Measurements from ENCODE around the gene HBE1. TPM values are rescaled to one million over a fixed set of nuclear protein-coding genes. Genes with fewer than 3 reads are reported as not detected.
"Not testable (repeated sequence)": the region's sequence is repeated elsewhere in the genome, so short reads cannot be mapped to it uniquely, and the experiment has no call there.

HBE1 gene
- not detected for total RNA-seq (ENCODE audit: unreplicated experiment)
- long read RNA-seq, result 0 reads

DNA sequence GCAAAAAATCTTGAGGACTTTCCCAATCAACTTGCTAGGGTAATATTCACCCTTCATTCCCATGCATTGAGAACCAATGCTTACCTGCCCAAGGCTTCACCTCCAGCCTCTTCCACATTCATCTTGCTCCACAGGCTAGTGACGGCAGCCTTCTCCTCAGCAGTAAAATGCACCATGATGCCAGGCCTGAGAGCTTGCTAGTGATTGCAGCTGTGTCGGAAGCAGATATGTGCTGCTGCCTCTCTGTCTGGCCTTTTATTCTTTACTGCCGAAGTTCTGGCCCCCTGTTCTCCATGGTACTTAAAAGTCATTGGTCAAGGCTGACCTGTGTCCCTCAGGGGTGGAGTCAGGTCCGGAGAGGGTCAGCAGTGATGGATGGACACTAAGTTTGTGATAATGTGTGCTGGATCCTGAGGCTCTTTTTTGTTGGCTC lies at the start of gene HBE1:
Gene HBE1, minus strand, starts transcription at position 231 of the 433 bp plus-strand sequence. Its CDS starts 55 bp downstream, at position 176.
- Mint-ChIP-seq H3K27ac (ENCODE audit: unreplicated experiment) (no peak within 1 kb of the TSS), H3K27me3 (ENCODE audit: unreplicated experiment) (no peaks in the 10 kb centered on the region)

DNA sequence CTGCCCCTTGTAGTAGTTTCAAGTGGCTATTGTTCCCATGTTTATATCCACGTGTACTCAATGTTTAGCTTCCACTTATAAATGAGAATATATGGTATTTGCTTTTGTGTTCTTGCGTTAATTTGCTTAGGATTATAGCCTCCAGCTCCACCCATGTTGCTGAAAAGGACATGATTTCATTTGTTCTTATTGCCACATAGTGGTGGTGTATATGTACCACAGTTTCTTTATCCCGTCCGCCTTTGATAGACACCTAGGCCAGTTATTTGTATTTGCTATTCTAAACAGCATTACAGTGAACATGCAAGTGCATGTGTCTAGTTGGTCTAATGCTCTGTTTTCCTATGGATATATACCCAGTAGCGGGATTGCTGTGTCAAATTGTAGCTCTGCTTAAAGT lies 47.5 kb upstream of the HBE1 start:
- no peaks in the 10 kb centered on the region for H3K27me3 Mint-ChIP-seq (ENCODE audit: unreplicated experiment)
- H3K4me1 Mint-ChIP-seq (ENCODE audit: low read depth, unreplicated experiment), result no peaks in the 10 kb centered on the region
- no peak for DNase-seq
- no peaks in the 10 kb centered on the region for H3K36me3 Mint-ChIP-seq (ENCODE audit: unreplicated experiment)
- no peaks in the 10 kb centered on the region for H3K9me3 Mint-ChIP-seq (ENCODE audit: unreplicated experiment)
- H3K4me3 Mint-ChIP-seq (ENCODE audit: unreplicated experiment), result no peak overlapping the region
- H3K27ac Mint-ChIP-seq (ENCODE audit: unreplicated experiment), result no peak overlapping the region
- TF ChIP-seq, protein P1, sequence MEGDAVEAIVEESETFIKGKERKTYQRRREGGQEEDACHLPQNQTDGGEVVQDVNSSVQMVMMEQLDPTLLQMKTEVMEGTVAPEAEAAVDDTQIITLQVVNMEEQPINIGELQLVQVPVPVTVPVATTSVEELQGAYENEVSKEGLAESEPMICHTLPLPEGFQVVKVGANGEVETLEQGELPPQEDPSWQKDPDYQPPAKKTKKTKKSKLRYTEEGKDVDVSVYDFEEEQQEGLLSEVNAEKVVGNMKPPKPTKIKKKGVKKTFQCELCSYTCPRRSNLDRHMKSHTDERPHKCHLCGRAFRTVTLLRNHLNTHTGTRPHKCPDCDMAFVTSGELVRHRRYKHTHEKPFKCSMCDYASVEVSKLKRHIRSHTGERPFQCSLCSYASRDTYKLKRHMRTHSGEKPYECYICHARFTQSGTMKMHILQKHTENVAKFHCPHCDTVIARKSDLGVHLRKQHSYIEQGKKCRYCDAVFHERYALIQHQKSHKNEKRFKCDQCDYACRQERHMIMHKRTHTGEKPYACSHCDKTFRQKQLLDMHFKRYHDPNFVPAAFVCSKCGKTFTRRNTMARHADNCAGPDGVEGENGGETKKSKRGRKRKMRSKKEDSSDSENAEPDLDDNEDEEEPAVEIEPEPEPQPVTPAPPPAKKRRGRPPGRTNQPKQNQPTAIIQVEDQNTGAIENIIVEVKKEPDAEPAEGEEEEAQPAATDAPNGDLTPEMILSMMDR (IDR thresholded peaks at IDR 0.05; ENCODE audit: partially characterized antibody, unreplicated experiment), result no peak

More for the DNA sequence above, at the start of gene HBE1:
- DNase-seq, result no peak
- Mint-ChIP-seq H3K4me1 (ENCODE audit: low read depth, unreplicated experiment) (peaks cover 5% of the 10 kb centered on the region), H3K4me3 (ENCODE audit: unreplicated experiment) (no peak within 1 kb of the TSS), H3K36me3 (ENCODE audit: unreplicated experiment) (no peaks in the 10 kb centered on the region), H3K9me3 (ENCODE audit: unreplicated experiment) (no peaks in the 10 kb centered on the region)
- TF ChIP-seq, protein P1 (IDR thresholded peaks at IDR 0.05; ENCODE audit: partially characterized antibody, unreplicated experiment), result no peak

DNA sequence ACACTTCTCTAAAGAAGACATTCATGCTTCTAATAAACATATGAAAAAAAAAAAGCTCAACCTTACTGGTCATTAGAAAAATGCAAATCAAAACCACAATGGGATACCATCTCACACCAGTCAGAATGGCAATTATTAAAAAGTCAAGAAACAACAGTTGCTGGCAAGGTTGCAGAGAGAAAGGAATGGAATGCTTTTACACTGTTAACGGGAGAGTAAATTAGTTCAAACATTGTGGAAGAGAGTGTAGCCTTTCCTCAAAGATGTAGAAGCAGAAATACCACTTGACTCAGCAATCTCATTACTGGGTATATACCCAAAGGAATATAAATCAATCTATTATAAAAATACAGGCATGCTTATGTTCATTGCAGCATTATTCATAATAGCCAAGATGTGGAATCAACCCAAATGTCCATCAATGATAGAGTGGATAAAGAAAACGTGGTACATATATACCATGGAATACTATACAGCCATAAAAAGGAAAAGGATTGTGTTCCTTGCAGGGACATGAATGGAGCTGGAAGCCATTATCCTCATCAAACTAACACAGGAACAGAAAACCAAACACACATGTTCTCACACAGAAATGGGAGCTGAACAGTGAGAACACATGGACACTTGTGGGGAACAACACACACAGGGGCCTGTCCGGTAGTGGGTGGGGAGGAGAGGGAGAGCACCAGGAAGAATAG lies 43.7 kb upstream of the HBE1 start:
- H3K27me3 Mint-ChIP-seq (ENCODE audit: unreplicated experiment); H3K4me1 Mint-ChIP-seq (ENCODE audit: low read depth, unreplicated experiment); DNase-seq; H3K9me3 Mint-ChIP-seq (ENCODE audit: unreplicated experiment); H3K4me3 Mint-ChIP-seq (ENCODE audit: unreplicated experiment); H3K36me3 Mint-ChIP-seq (ENCODE audit: unreplicated experiment); H3K27ac Mint-ChIP-seq (ENCODE audit: unreplicated experiment): not testable (repeated sequence)

DNA sequence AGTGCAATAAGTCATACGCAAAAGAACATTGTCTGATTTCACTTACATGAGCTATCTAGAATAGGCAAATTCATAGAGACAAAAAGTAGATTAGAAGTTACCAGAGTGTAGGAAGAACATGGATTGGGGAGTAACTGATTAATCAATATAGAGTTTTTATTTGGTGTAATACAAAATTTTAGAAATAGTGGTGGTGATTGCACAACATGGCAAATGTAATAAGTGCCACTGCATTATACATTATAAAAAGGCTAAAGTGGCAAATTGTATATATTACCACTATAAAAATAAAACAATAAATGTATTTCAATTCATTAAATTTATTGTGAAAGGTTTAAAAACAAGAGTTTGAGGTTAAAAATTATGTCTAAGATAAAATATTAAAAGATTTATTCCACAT lies 40.7 kb upstream of the HBE1 start:
- no peaks in the 10 kb centered on the region for H3K27me3 Mint-ChIP-seq (ENCODE audit: unreplicated experiment)
- H3K36me3 Mint-ChIP-seq (ENCODE audit: unreplicated experiment), result no peaks in the 10 kb centered on the region
- H3K9me3 Mint-ChIP-seq (ENCODE audit: unreplicated experiment), result no peaks in the 10 kb centered on the region
- H3K27ac Mint-ChIP-seq (ENCODE audit: unreplicated experiment), result no peak overlapping the region
- H3K4me1 Mint-ChIP-seq (ENCODE audit: low read depth, unreplicated experiment), result no peaks in the 10 kb centered on the region
- H3K4me3 Mint-ChIP-seq (ENCODE audit: unreplicated experiment), result no peak overlapping the region
- DNase-seq, result no peak
- TF ChIP-seq, protein P1 (IDR thresholded peaks at IDR 0.05; ENCODE audit: partially characterized antibody, unreplicated experiment), result no peak

DNA sequence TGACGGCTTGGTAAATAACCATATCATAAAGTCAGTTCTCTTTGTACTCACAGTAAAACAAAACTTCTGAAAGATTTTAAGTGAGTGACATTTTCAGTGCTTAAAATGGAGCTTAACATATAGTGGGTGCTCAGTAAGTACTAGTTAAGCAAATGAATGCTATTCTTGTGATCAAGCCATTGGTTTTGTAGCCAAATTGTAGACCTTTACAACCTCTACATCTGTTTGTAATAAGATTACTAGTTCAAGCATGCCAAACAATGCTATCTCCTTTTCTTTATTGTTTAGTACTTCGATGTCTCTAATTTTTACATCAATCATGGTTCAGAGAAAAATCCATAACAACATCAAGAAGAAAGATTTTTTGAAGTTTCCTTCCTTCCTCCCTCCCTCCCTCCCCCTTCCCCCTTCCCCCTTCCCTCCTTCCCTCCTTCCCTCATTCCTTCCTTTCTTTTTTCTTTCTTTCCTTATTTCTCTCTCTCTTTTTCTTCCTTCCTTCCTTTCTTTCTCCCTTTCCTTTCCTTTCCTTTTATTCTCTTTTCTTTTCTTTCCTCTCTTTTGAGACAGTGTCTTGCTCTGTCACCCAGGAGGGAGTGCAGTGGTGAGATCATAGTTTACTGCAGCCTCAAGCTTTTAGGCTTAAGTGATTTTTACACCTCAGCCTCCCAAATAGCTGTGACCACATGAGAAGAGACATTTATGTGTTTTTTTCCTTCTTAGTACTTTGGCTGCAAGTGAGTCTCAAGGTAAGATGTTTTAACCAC lies 37.7 kb upstream of the HBE1 start:
- H3K27ac Mint-ChIP-seq (ENCODE audit: unreplicated experiment), result no peak overlapping the region
- H3K4me1 Mint-ChIP-seq (ENCODE audit: low read depth, unreplicated experiment), result no peaks in the 10 kb centered on the region
- H3K9me3 Mint-ChIP-seq (ENCODE audit: unreplicated experiment), result no peaks in the 10 kb centered on the region
- DNase-seq, result no peak
- TF ChIP-seq, protein P1 (IDR thresholded peaks at IDR 0.05; ENCODE audit: partially characterized antibody, unreplicated experiment), result no peak
- no peaks in the 10 kb centered on the region for H3K36me3 Mint-ChIP-seq (ENCODE audit: unreplicated experiment)
- no peak overlapping the region for H3K4me3 Mint-ChIP-seq (ENCODE audit: unreplicated experiment)
- no peaks in the 10 kb centered on the region for H3K27me3 Mint-ChIP-seq (ENCODE audit: unreplicated experiment)
